ENCODE data around the gene WWP2. TPM values are rescaled to one million over a fixed set of nuclear protein-coding genes. Genes with fewer than 3 reads are reported as not detected.
A peak's percentile ranks its signal among the peaks of the same experiment; 100 is the strongest.

WWP2 gene
- total RNA-seq, 2 donors from 2014 or later, result 45.4 to 62.3 TPM

GRCh38 chr16:69867784-69868560 is 105.8 kb downstream of the WWP2 start:
- no peaks in the 10 kb centered on the region for H3K27me3 Mint-ChIP-seq (ENCODE audit: low read depth)
- peaks cover 1 to 4% of the 10 kb centered on the region in 2 donors for H3K36me3 Mint-ChIP-seq (ENCODE audit: insufficient read depth in 2 of 2)
- no peak for DNase-seq
- H3K9me3 Mint-ChIP-seq, result no peaks in the 10 kb centered on the region
- H3K4me1 Mint-ChIP-seq (ENCODE audit: low read depth), result no peaks in the 10 kb centered on the region
- ATAC-seq (replicated peaks in 1 of 2), result no peak
- H3K4me3 Mint-ChIP-seq, result no peak overlapping the region
- no peak overlapping the region for H3K27ac Mint-ChIP-seq

DNA sequence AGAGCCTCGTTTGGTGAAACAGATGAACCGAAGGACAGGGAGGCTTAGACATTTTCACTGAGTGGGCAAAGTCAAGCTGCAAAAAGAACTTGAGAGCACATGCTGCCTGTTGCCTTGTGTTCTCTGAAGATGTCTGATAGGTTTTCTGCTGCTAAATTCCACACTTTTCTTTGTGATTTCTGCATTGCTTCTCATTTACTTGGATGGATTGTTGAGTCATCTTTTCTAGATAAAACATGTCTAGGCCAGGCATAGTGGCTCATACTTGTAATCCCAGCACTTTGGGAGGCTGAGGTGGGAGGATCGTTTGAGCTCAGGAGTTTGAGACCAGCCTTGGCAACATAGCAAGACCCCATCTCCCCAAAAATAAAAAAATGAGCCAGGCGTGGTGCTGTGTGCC is 108.6 kb downstream of the WWP2 start:
- DNase-seq, result no peak
- Mint-ChIP-seq H3K4me1 (ENCODE audit: low read depth) (no peaks in the 10 kb centered on the region), H3K27me3 (ENCODE audit: low read depth) (no peaks in the 10 kb centered on the region)

DNA sequence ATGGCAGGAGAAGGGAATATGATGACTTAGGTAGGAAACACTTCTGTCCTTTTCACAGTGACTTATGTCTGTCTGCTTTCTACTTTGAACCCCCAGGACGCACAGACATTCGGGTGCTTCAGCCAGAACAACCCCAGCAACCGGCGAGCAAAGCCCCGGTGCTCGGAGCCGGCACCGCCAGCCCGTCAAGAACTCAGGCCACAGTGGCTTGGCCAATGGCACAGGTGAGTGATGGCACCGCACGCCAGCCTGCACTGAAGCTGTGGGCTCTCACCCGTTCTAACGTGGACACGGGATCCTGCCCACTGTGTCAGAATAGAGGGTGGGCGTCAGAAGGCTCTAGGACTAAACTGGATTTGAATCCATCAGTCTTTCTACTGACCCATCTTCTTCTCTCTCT is 109.6 kb downstream of the WWP2 start:
- H3K4me3 Mint-ChIP-seq, result no peak overlapping the region
- DNase-seq (no peak), ATAC-seq (replicated peaks in 1 of 2) (no peak)
- no peaks in the 10 kb centered on the region for H3K27me3 Mint-ChIP-seq (ENCODE audit: low read depth)
- H3K36me3 Mint-ChIP-seq (ENCODE audit: insufficient read depth in 2 of 2), result peaks cover 3 to 8% of the 10 kb centered on the region in 2 donors
- no peaks in the 10 kb centered on the region for H3K4me1 Mint-ChIP-seq (ENCODE audit: low read depth)
- H3K27ac Mint-ChIP-seq, result no peak overlapping the region
- H3K9me3 Mint-ChIP-seq, result no peaks in the 10 kb centered on the region

More for the DNA sequence above, 108.6 kb downstream of the WWP2 start:
- ATAC-seq (replicated peaks in 1 of 2), result no peak
- H3K4me3 Mint-ChIP-seq, result no peak overlapping the region
- H3K27ac Mint-ChIP-seq, result peak overlapping the region; percentile 34
- H3K9me3 Mint-ChIP-seq, result no peaks in the 10 kb centered on the region
- peaks cover 3 to 4% of the 10 kb centered on the region in 2 donors for H3K36me3 Mint-ChIP-seq (ENCODE audit: insufficient read depth in 2 of 2)

- H3K27ac Mint-ChIP-seq, result no peak overlapping the region
- no peaks in the 10 kb centered on the region for H3K4me1 Mint-ChIP-seq (ENCODE audit: low read depth)
- no peak for ATAC-seq (replicated peaks in 1 of 2)
- no peak for DNase-seq
- H3K27me3 Mint-ChIP-seq (ENCODE audit: low read depth), result no peaks in the 10 kb centered on the region
- no peaks in the 10 kb centered on the region for H3K9me3 Mint-ChIP-seq
- H3K36me3 Mint-ChIP-seq (ENCODE audit: insufficient read depth in 2 of 2), result peaks cover 8% of the 10 kb centered on the region in 2 donors
- no peak overlapping the region for H3K4me3 Mint-ChIP-seq
Measured at GRCh38 chr16:69872888-69873287, 110.8 kb downstream of the WWP2 start.

DNA sequence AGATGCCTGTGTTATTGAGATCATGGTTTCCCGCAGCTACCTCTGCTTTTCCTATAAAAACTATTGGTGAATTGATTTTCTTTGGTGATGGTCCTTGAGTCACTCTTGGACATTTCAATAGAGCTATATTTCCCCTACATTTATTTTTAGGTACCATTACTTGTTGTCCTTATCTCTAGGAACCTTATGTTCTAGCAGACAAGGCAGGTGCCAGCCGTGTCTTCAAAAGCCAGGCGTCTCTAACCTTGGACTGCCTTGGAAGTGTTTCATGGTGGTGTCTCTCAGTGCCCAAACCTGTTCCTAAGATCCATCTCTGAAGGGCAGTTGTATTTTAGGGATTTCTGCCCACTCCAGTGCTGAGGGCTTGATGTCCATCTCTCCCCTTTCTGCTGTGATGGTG is 111.7 kb downstream of the WWP2 start:
- Mint-ChIP-seq H3K27ac (no peak overlapping the region), H3K36me3 (ENCODE audit: insufficient read depth in 2 of 2) (peaks cover 8 to 10% of the 10 kb centered on the region in 2 donors), H3K27me3 (ENCODE audit: low read depth) (no peaks in the 10 kb centered on the region), H3K4me3 (no peak overlapping the region), H3K9me3 (no peaks in the 10 kb centered on the region), H3K4me1 (ENCODE audit: low read depth) (no peaks in the 10 kb centered on the region)
- DNase-seq, result no peak
- no peak for ATAC-seq (replicated peaks in 1 of 2)

- Mint-ChIP-seq H3K27me3 (ENCODE audit: low read depth) (no peaks in the 10 kb centered on the region), H3K4me3 (no peak overlapping the region), H3K4me1 (ENCODE audit: low read depth) (no peaks in the 10 kb centered on the region), H3K27ac (no peak overlapping the region), H3K36me3 (ENCODE audit: insufficient read depth in 2 of 2) (peaks cover 8 to 10% of the 10 kb centered on the region in 2 donors), H3K9me3 (no peaks in the 10 kb centered on the region)
- ATAC-seq (replicated peaks in 1 of 2) (no peak), DNase-seq (no peak)
Measured at GRCh38 chr16:69874271-69874670, 112.1 kb downstream of the WWP2 start.

DNA sequence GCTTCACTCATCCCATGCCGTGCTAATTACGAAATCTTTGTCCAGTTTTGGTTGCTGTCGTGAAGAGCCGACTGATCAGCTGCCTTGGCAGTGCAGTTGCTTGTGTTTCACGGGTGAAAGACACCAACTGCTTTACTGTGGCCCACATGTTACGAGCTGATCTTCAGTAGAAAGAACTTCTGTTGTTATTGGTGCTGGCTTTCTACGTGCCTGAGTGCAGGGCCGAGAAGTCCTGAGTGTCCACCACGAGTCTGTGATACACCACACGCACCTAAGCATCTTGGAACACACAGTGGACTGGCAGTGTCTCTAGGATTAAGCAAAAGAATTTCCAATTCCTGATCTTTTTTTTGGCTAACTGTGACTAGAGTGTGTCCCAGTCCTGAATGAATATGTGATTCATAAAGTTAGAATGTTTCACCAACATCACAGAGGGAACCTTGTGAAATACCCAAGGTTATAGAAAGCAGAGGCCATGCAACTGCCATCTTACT is 118.6 kb downstream of the WWP2 start:
- no peak for ATAC-seq (replicated peaks in 1 of 2)
- no peak overlapping the region for H3K27ac Mint-ChIP-seq
- H3K9me3 Mint-ChIP-seq, result no peaks in the 10 kb centered on the region
- no peak for DNase-seq
- H3K4me3 Mint-ChIP-seq, result no peak overlapping the region
- no peaks in the 10 kb centered on the region for H3K4me1 Mint-ChIP-seq (ENCODE audit: low read depth)
- peaks cover 4 to 10% of the 10 kb centered on the region in 2 donors for H3K36me3 Mint-ChIP-seq (ENCODE audit: insufficient read depth in 2 of 2)
- H3K27me3 Mint-ChIP-seq (ENCODE audit: low read depth), result no peaks in the 10 kb centered on the region

GRCh38 chr16:69881141-69881540 is 119.0 kb downstream of the WWP2 start:
- peaks cover 4 to 11% of the 10 kb centered on the region in 2 donors for H3K36me3 Mint-ChIP-seq (ENCODE audit: insufficient read depth in 2 of 2)

GRCh38 chr16:69883744-69884143 is 121.6 kb downstream of the WWP2 start:
- no peak for DNase-seq
- Mint-ChIP-seq H3K4me3 (no peak overlapping the region), H3K36me3 (ENCODE audit: insufficient read depth in 2 of 2) (peaks cover 0 to 5% of the 10 kb centered on the region in 2 donors), H3K27me3 (ENCODE audit: low read depth) (no peaks in the 10 kb centered on the region), H3K9me3 (peaks cover 0 to 2% of the 10 kb centered on the region in 2 donors), H3K4me1 (ENCODE audit: low read depth) (no peaks in the 10 kb centered on the region), H3K27ac (no peak overlapping the region)
- ATAC-seq (replicated peaks in 1 of 2), result no peak

More at GRCh38 chr16:69881141-69881540, 119.0 kb downstream of the WWP2 start:
- Mint-ChIP-seq H3K27ac (no peak overlapping the region), H3K4me1 (ENCODE audit: low read depth) (no peaks in the 10 kb centered on the region), H3K9me3 (peaks cover 0 to 2% of the 10 kb centered on the region in 2 donors), H3K4me3 (no peak overlapping the region), H3K27me3 (ENCODE audit: low read depth) (no peaks in the 10 kb centered on the region)
- ATAC-seq (replicated peaks in 1 of 2) (no peak), DNase-seq (no peak)

GRCh38 chr16:69885722-69886121 is 123.6 kb downstream of the WWP2 start:
- H3K4me1 Mint-ChIP-seq (ENCODE audit: low read depth), result peaks cover 11% of the 10 kb centered on the region
- no peak for ATAC-seq (replicated peaks in 1 of 2)
- DNase-seq, result no peak
- peaks cover 0 to 2% of the 10 kb centered on the region in 2 donors for H3K9me3 Mint-ChIP-seq
- no peak overlapping the region for H3K4me3 Mint-ChIP-seq
- peaks cover 2 to 7% of the 10 kb centered on the region in 2 donors for H3K36me3 Mint-ChIP-seq (ENCODE audit: insufficient read depth in 2 of 2)
- no peaks in the 10 kb centered on the region for H3K27me3 Mint-ChIP-seq (ENCODE audit: low read depth)
- peak overlapping the region; percentile 26 for H3K27ac Mint-ChIP-seq

- H3K27ac Mint-ChIP-seq, result no peak overlapping the region
- H3K36me3 Mint-ChIP-seq (ENCODE audit: insufficient read depth in 2 of 2), result peaks cover 2 to 7% of the 10 kb centered on the region in 2 donors
- DNase-seq, result no peak
- peaks cover 11% of the 10 kb centered on the region for H3K4me1 Mint-ChIP-seq (ENCODE audit: low read depth)
- H3K27me3 Mint-ChIP-seq (ENCODE audit: low read depth), result no peaks in the 10 kb centered on the region
- H3K4me3 Mint-ChIP-seq, result no peak overlapping the region
- no peak for ATAC-seq (replicated peaks in 1 of 2)
- H3K9me3 Mint-ChIP-seq, result peaks cover 0 to 2% of the 10 kb centered on the region in 2 donors
Measured at GRCh38 chr16:69886726-69887125, 124.6 kb downstream of the WWP2 start.

DNA sequence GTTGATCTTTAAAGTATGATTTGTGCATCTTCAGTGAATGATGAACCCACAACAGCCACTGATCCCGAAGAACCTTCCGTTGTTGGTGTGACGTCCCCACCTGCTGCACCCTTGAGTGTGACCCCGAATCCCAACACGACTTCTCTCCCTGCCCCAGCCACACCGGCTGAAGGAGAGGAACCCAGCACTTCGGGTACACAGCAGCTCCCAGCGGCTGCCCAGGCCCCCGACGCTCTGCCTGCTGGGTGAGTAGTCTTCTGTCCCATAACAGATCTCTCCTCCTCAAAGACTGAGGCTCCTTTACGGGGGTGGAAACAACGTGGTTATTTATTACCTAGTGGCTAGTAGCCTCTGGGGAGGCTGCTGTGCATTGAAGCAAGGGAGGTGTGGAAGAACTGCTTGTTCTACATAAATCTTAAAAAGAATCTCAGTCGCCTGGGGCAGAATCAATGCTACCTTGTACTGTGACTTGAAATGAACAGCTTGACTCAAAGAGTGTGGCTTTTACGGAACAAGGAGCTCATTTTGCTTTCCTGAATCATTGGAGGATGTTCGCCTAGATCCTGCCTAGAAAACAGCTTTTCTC is 126.0 kb downstream of the WWP2 start:
- no peak overlapping the region for H3K4me3 Mint-ChIP-seq
- H3K9me3 Mint-ChIP-seq, result peaks cover 0 to 2% of the 10 kb centered on the region in 2 donors
- ATAC-seq (replicated peaks in 1 of 2) (no peak), DNase-seq (no peak)
- no peak overlapping the region for H3K27ac Mint-ChIP-seq
- peaks cover 2 to 7% of the 10 kb centered on the region in 2 donors for H3K36me3 Mint-ChIP-seq (ENCODE audit: insufficient read depth in 2 of 2)
- no peaks in the 10 kb centered on the region for H3K27me3 Mint-ChIP-seq (ENCODE audit: low read depth)
- peaks cover 11% of the 10 kb centered on the region for H3K4me1 Mint-ChIP-seq (ENCODE audit: low read depth)

DNA sequence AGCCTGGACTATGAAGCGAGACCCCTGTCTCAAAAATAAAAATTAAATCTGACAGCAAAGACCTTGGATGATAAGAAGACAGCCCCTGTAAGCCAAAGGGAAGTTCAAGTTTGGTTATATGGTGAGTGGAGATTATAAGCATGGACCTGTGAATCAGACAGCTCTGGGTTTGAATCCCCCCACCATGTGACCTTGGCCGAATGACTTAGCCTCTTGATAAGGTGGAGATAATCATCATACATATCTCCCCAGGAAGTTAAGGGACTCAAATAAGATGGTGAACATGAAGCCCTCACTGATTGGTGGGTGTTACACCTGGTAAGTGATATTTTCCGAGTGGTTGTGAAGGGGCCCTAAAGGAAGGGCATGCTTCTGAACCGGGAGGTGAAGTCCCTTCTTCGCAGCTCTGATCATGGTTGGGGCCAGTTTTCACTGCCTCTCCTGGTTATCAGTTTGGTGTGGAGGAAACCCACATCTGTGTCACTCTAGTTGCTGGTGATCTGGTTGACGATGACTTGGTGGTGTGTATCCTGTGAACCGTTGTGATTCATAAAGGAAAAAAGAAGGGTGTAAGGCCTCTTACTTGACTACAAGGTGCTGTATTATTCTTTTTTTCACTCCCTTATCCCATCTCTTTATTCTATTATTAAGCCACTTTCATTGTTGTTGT is 127.3 kb downstream of the WWP2 start:
- Mint-ChIP-seq H3K4me3 (no peak overlapping the region), H3K27ac (no peak overlapping the region), H3K36me3 (ENCODE audit: insufficient read depth in 2 of 2) (peaks cover 2 to 7% of the 10 kb centered on the region in 2 donors), H3K4me1 (ENCODE audit: low read depth) (peaks cover 11% of the 10 kb centered on the region), H3K9me3 (peaks cover 0 to 2% of the 10 kb centered on the region in 2 donors), H3K27me3 (ENCODE audit: low read depth) (no peaks in the 10 kb centered on the region)
- DNase-seq, result peak in 1 of 2 donors; percentile 14
- ATAC-seq (replicated peaks in 1 of 2), result peak; percentile 78 to 81
